GM18526 (cell line): Measurements from ENCODE around the gene ATE1.

Source experiments
- POLR2A ChIP-seq: IDR thresholded peaks from 3 replicates; pipeline ENCODE4 v1.6.1; 2011; ENCODE audit not compliant: insufficient read length; ENCODE audit errors: extremely low read depth

Gene ATE1

GRCh38 chr10:121899727-121900126 is 28.1 kb downstream of the ATE1 start:
- TF ChIP-seq POLR2A, result no peak

GRCh38 chr10:121891103-121891502 is 36.7 kb downstream of the ATE1 start:
- no peak for TF ChIP-seq POLR2A

- TF ChIP-seq POLR2A, result no peak
These were observed 38.6 kb downstream of the ATE1 start for GRCh38 chr10:121889212-121889611.

GRCh38 chr10:121886997-121887622 is 40.7 kb downstream of the ATE1 start:
- TF ChIP-seq POLR2A, result no peak

- no peak for TF ChIP-seq POLR2A
These were observed 41.6 kb downstream of the ATE1 start for GRCh38 chr10:121886181-121886580.

GRCh38 chr10:121880895-121881294 is 46.9 kb downstream of the ATE1 start:
- no peak for TF ChIP-seq POLR2A

GRCh38 chr10:121879476-121879875 is 48.4 kb downstream of the ATE1 start:
- no peak for TF ChIP-seq POLR2A

- no peak for TF ChIP-seq POLR2A
These were observed 54.6 kb downstream of the ATE1 start for GRCh38 chr10:121873236-121873635.

- TF ChIP-seq POLR2A, result no peak
These were observed 57.4 kb downstream of the ATE1 start for GRCh38 chr10:121870413-121870812.

- no peak for TF ChIP-seq POLR2A
These were observed 62.3 kb downstream of the ATE1 start for GRCh38 chr10:121865554-121865953.

GRCh38 chr10:121864653-121865052 is 63.2 kb downstream of the ATE1 start:
- TF ChIP-seq POLR2A, result no peak

- TF ChIP-seq POLR2A, result no peak
These were observed 63.7 kb downstream of the ATE1 start for GRCh38 chr10:121864168-121864567.

GRCh38 chr10:121862649-121863048 is 65.2 kb downstream of the ATE1 start:
- no peak for TF ChIP-seq POLR2A

GRCh38 chr10:121862042-121862441 is 65.8 kb downstream of the ATE1 start:
- no peak for TF ChIP-seq POLR2A

- no peak for TF ChIP-seq POLR2A
These were observed 67.0 kb downstream of the ATE1 start for GRCh38 chr10:121860810-121861209.

GRCh38 chr10:121854809-121855445 is 72.9 kb downstream of the ATE1 start:
- no peak for TF ChIP-seq POLR2A

GRCh38 chr10:121853950-121854349 is 73.9 kb downstream of the ATE1 start:
- TF ChIP-seq POLR2A, result no peak
